WTC11 (cell line): ENCODE results near the gene XPNPEP1.

Source experiments
- CREB1 ChIP-seq: sonication (generic); formaldehyde crosslinking; IDR thresholded peaks from 2 replicates; pipeline ENCODE4 v1.8.0; 2023; ENCODE audit warnings: mild to moderate bottlenecking, missing genetic modification reagents
- ELF4 ChIP-seq: sonication (generic); formaldehyde crosslinking; IDR thresholded peaks from 2 replicates; pipeline ENCODE4 v1.8.1; 2022; ENCODE audit warnings: low read depth, mild to moderate bottlenecking, moderate library complexity, missing genetic modification reagents
- ESRRA ChIP-seq: sonication (generic); formaldehyde crosslinking; IDR thresholded peaks from 2 replicates; pipeline ENCODE4 v1.8.1; 2022; ENCODE audit warnings: mild to moderate bottlenecking, missing genetic modification reagents, borderline replicate concordance
- FOXP1 ChIP-seq: sonication (generic); formaldehyde crosslinking; IDR thresholded peaks from 2 replicates; pipeline ENCODE4 v1.8.0; 2022; ENCODE audit warnings: missing genetic modification reagents, mild to moderate bottlenecking, moderate library complexity, borderline replicate concordance
- MYBL2 ChIP-seq: sonication (generic); formaldehyde crosslinking; IDR thresholded peaks from 2 replicates; pipeline ENCODE4 v1.8.1; 2023; ENCODE audit warnings: mild to moderate bottlenecking, moderate library complexity, missing genetic modification reagents
- TEAD4 ChIP-seq: sonication (generic); formaldehyde crosslinking; IDR thresholded peaks from 2 replicates; pipeline ENCODE4 v1.8.0; 2022; ENCODE audit warnings: mild to moderate bottlenecking, missing genetic modification reagents
- TF ChIP-seq, protein P1 (sequence below): fragments of 200-600 bp; IDR thresholded peaks from 2 replicates; pipeline ENCODE4 v1.8.0; 2022; ENCODE audit warnings: antibody characterized with exemption

DNA sequence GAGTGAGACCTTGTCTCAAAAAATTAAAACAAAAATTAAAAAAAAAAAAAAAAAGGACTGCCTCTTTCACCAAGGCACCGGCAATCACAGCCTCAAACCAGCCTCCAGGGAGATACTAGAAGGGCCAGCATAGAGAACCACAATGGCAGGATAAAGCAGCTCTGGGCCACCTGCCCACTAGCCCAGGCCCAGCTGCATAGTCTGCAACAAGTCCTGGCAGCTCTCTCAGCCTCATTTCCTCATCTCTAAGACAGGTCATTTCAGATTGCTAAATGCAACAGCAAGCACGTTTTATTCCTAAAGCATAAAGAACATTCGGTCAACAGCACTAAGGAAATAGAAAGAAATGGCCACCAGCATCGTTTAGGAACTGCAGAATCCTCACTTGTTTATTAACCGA is 28.8 kb downstream of the XPNPEP1 start:
- TF ChIP-seq MYBL2 (CRISPR knock-in tag) (no peak), ELF4 (CRISPR knock-in tag) (no peak), TEAD4 (no peak), FOXP1 (CRISPR knock-in tag) (no peak), CREB1 (CRISPR knock-in tag) (no peak), ESRRA (no peak)
- TF ChIP-seq, protein P1, sequence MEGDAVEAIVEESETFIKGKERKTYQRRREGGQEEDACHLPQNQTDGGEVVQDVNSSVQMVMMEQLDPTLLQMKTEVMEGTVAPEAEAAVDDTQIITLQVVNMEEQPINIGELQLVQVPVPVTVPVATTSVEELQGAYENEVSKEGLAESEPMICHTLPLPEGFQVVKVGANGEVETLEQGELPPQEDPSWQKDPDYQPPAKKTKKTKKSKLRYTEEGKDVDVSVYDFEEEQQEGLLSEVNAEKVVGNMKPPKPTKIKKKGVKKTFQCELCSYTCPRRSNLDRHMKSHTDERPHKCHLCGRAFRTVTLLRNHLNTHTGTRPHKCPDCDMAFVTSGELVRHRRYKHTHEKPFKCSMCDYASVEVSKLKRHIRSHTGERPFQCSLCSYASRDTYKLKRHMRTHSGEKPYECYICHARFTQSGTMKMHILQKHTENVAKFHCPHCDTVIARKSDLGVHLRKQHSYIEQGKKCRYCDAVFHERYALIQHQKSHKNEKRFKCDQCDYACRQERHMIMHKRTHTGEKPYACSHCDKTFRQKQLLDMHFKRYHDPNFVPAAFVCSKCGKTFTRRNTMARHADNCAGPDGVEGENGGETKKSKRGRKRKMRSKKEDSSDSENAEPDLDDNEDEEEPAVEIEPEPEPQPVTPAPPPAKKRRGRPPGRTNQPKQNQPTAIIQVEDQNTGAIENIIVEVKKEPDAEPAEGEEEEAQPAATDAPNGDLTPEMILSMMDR: no peak
